PC-3 (cell line): ENCODE data around the gene MRPL41.
"Not testable (repeated sequence)": the region's sequence is repeated elsewhere in the genome, so short reads cannot be mapped to it uniquely, and the experiment has no call there.

ENCODE experiments used
- CTCF ChIP-seq: fragments of 300-600 bp; sonication (generic); conservative IDR thresholded peaks from 2 replicates; pipeline ENCODE4 v1.5.1; 2017; ENCODE audit warnings: antibody characterized with exemption, low read depth, mild to moderate bottlenecking, low read length
- EZH2phosphoT487 ChIP-seq: fragments of 300-600 bp; sonication (generic); IDR thresholded peaks from 2 replicates; pipeline ENCODE4 v1.6.1; 2018; ENCODE audit warnings: mild to moderate bottlenecking, antibody characterized with exemption, low read length, borderline replicate concordance

- not testable (repeated sequence) for TF ChIP-seq CTCF, EZH2phosphoT487
Measured at GRCh38 chr9:137518661-137519459, 32.8 kb upstream of the MRPL41 start.
